Loucy (cell line): ENCODE measurements around the gene TMEM163.

Experiments
- H2AFZ ChIP-seq: fragments of 200-600 bp; sonication (generic); 2 replicates; pipeline ENCODE4 v1.6.0; 2016; ENCODE audit warnings: antibody characterized with exemption, mild to moderate bottlenecking, low read length, moderate library complexity
- H3F3A ChIP-seq: fragments of 200-600 bp; 2 replicates; pipeline ENCODE4 v1.6.0; 2016; ENCODE audit warnings: antibody characterized with exemption, low read depth, mild to moderate bottlenecking
- H3K27me3 ChIP-seq: fragments of 200-600 bp; sonication (generic); 2 replicates; pipeline ENCODE4 v1.6.1; 2014; ENCODE audit warnings: low read length, mild to moderate bottlenecking; ENCODE audit not compliant: insufficient read depth, poor library complexity, severe bottlenecking
- H3K36me3 ChIP-seq: fragments of 200-600 bp; sonication (generic); 2 replicates; pipeline ENCODE4 v1.6.1; 2016; ENCODE audit warnings: low read length; ENCODE audit not compliant: insufficient read depth
- H3K4me1 ChIP-seq: fragments of 200-600 bp; sonication (generic); 2 replicates; pipeline ENCODE4 v1.5.1; 2014; ENCODE audit warnings: low read length, mild to moderate bottlenecking; ENCODE audit not compliant: insufficient read depth, poor library complexity, severe bottlenecking
- H3K4me2 ChIP-seq: fragments of 200-600 bp; sonication (generic); 2 replicates; pipeline ENCODE4 v1.6.0; 2014; ENCODE audit warnings: antibody characterized with exemption, low read length, low read depth, mild to moderate bottlenecking; ENCODE audit not compliant: poor library complexity, severe bottlenecking
- H3K4me3 ChIP-seq: fragments of 200-600 bp; sonication (generic); 2 replicates; pipeline ENCODE4 v1.5.1; 2014; ENCODE audit warnings: low read length, mild to moderate bottlenecking, mixed read lengths; ENCODE audit not compliant: poor library complexity, severe bottlenecking
- H3K79me2 ChIP-seq: fragments of 200-600 bp; sonication (generic); 2 replicates; pipeline ENCODE4 v1.6.1; 2014; ENCODE audit warnings: low read length; ENCODE audit not compliant: insufficient read depth
- H3K9ac ChIP-seq: fragments of 200-600 bp; sonication (generic); 2 replicates; pipeline ENCODE4 v1.6.0; 2014; ENCODE audit warnings: mild to moderate bottlenecking, low read depth, low read length, moderate library complexity; ENCODE audit not compliant: poor library complexity, severe bottlenecking
- H3K9me2 ChIP-seq: fragments of 200-600 bp; sonication (generic); replicated peaks from 2 replicates; pipeline ENCODE4 v1.6.1; 2016; ENCODE audit warnings: low read depth, low read length, mixed read lengths
- H3K9me3 ChIP-seq: fragments of 200-600 bp; sonication (generic); 2 replicates; pipeline ENCODE4 v1.6.1; 2014; ENCODE audit warnings: mild to moderate bottlenecking, antibody characterized with exemption, low read length, low read depth; ENCODE audit not compliant: insufficient read depth
- H4K20me1 ChIP-seq: fragments of 200-600 bp; sonication (generic); 2 replicates; pipeline ENCODE4 v1.6.0; 2014; ENCODE audit warnings: antibody characterized with exemption, low read length, mild to moderate bottlenecking; ENCODE audit not compliant: insufficient read depth, poor library complexity, severe bottlenecking
- EZH2phosphoT487 ChIP-seq: fragments of 200-600 bp; IDR thresholded peaks from 2 replicates; pipeline ENCODE4 v1.6.1; 2018; ENCODE audit warnings: antibody characterized with exemption, mild to moderate bottlenecking, moderate library complexity, borderline replicate concordance
- TF ChIP-seq, protein P1 (sequence below): fragments of 200-600 bp; sonication (generic); conservative IDR thresholded peaks from 2 replicates; pipeline ENCODE4 v1.5.1; 2014; ENCODE audit warnings: mild to moderate bottlenecking, antibody characterized with exemption, low read length

Gene TMEM163

DNA sequence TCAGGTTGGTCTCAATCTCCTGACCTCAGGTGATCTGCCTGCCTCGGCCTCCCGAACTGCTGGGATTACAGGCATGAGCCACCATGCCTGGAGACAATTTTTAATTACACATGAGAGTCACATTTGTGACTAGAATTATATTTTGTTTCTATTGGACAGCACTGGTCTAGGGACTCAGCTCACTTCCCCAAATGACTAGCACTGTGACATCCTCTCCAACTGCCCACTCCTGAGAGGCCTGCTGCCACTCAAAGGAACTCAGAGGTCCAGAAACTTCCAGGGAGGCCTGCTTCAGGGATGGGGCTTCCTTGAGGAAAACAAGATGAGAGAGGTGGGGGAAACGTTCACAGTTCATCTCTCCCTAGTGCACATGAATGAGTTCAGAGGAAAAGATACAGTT lies 29.5 kb downstream of the TMEM163 start:
- Histone ChIP-seq H2AFZ (0 out of 2 replicates have a peak overlapping the region, but pooled peaks have one; percentile 7), H3K4me3 (no peak overlapping the region), H3K4me1 (no peaks in the 10 kb centered on the region), H3K36me3 (no peaks in the 10 kb centered on the region), H3K79me2 (no peaks in the 10 kb centered on the region), H3K27me3 (no peaks in the 10 kb centered on the region), H3K9me3 (no peaks in the 10 kb centered on the region), H3K9ac (no peak overlapping the region), H3K4me2 (no peak overlapping the region), H3F3A (no peaks in the 10 kb centered on the region), H3K9me2 (no peaks in the 10 kb centered on the region), H4K20me1 (no peaks in the 10 kb centered on the region)
- TF ChIP-seq, protein P1, sequence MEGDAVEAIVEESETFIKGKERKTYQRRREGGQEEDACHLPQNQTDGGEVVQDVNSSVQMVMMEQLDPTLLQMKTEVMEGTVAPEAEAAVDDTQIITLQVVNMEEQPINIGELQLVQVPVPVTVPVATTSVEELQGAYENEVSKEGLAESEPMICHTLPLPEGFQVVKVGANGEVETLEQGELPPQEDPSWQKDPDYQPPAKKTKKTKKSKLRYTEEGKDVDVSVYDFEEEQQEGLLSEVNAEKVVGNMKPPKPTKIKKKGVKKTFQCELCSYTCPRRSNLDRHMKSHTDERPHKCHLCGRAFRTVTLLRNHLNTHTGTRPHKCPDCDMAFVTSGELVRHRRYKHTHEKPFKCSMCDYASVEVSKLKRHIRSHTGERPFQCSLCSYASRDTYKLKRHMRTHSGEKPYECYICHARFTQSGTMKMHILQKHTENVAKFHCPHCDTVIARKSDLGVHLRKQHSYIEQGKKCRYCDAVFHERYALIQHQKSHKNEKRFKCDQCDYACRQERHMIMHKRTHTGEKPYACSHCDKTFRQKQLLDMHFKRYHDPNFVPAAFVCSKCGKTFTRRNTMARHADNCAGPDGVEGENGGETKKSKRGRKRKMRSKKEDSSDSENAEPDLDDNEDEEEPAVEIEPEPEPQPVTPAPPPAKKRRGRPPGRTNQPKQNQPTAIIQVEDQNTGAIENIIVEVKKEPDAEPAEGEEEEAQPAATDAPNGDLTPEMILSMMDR, result no peak
- TF ChIP-seq EZH2phosphoT487, result no peak

DNA sequence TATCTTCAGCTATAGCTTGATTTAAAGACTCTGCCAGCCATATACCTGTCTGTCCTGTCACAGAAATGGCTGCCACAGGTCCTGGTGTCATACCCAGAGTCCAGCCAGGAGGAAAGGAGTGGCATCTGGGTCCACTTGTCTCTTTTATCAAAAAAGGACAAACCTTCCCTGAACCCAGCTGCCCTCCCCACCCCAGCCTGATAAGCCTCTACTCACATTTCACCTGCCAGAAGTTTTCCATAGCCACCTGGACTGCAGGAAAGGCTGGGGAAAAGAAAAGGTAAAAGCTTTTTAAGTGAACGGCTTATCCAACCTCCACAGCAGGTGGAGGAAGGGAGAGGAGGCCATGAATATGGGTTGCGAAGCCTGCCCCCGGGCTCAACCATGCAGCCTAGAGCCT lies 32.8 kb downstream of the TMEM163 start:
- Histone ChIP-seq H3K4me1 (no peaks in the 10 kb centered on the region), H4K20me1 (no peaks in the 10 kb centered on the region), H3K79me2 (no peaks in the 10 kb centered on the region), H3K9me2 (no peaks in the 10 kb centered on the region), H3F3A (no peaks in the 10 kb centered on the region), H3K27me3 (no peaks in the 10 kb centered on the region), H3K9me3 (no peaks in the 10 kb centered on the region), H2AFZ (no peak overlapping the region), H3K4me2 (no peak overlapping the region), H3K36me3 (no peaks in the 10 kb centered on the region), H3K9ac (no peak overlapping the region), H3K4me3 (no peak overlapping the region)
- no peak for TF ChIP-seq EZH2phosphoT487
- TF ChIP-seq, protein P1, result no peak

DNA sequence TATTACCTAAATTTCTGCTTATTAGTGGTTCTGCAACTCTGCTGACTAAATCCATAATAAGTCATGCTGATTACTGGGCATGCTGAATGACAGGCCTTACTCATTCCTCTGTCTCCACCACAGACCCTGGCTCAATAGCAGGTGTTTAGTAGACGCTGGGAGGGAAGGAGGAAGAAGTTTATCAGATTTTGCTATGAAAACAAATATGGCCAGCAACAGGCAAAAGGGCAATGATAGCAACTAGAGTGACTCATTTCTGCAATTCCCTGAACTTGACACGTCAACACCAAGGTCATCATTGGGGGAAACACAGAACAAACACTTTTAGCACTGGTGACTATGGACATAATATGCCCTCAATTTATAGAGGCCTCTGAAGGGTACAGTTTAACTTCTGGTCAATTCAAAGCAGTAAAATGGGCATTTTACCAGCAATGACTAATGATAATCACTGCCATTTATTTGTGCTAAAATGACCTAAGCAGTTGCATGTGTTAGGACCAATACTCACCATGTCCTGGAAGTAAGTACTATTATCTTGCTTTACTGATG lies 35.2 kb downstream of the TMEM163 start:
- Histone ChIP-seq H3K27me3 (no peaks in the 10 kb centered on the region), H3K4me3 (no peak overlapping the region), H3K36me3 (no peaks in the 10 kb centered on the region), H4K20me1 (no peaks in the 10 kb centered on the region), H2AFZ (no peak overlapping the region), H3K9me3 (no peaks in the 10 kb centered on the region), H3K9ac (no peak overlapping the region), H3K9me2 (no peaks in the 10 kb centered on the region), H3K79me2 (no peaks in the 10 kb centered on the region), H3F3A (no peaks in the 10 kb centered on the region), H3K4me1 (peaks cover 19% of the 10 kb centered on the region), H3K4me2 (no peak overlapping the region)
- TF ChIP-seq EZH2phosphoT487, result no peak
- TF ChIP-seq, protein P1, result no peak
